ENCODE measurements around the gene RAB7A. TPM values are rescaled to one million over a fixed set of nuclear protein-coding genes. Genes with fewer than 3 reads are reported as not detected.

The RAB7A gene
- polyA plus RNA-seq, 1 donor (not counting 4 experiments of a cell fraction or from before 2014, with no cell fraction given): 364 TPM

DNA sequence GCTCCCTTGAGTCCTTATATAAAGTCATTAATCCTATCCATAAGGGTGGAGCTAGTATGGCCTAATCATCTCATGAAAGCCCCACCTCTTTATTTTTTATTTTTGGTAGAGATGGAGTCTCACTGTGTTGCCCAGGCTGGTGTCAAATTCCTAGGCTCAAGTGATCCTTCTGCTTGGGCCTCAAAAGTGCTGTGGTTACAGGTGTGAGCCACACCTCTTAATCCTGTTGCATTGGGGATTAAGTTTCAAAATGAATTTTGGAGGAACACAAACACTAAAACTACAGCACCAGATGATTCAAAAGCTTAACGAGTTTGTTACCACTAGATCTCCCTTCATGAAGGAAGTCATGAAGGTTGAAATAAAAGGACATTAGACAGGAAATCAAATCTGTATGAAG, 27.7 kb downstream of the RAB7A start:
- TF ChIP-seq EZH2 (IDR thresholded peaks at IDR 0.05; ENCODE audit: low read length): no peak
- no peak for TF ChIP-seq CTCF (optimal IDR thresholded peaks at IDR 0.05 in 1 of 3, IDR thresholded peaks at IDR 0.05 in 1 of 3, conservative IDR thresholded peaks at IDR 0.05 in 1 of 3; ENCODE audit: extremely low read depth in 1 of 3, insufficient read depth in 2 of 3, low read length in 3 of 3)

GRCh38 chr3:128760042-128760441, 34.1 kb downstream of the RAB7A start:
- DNase-seq (ENCODE audit: low read depth, low spot score) (no peak), FAIRE-seq (no peak)
- Histone ChIP-seq H2AFZ (ENCODE audit: control insufficient read depth, low read length) (no peak overlapping the region), H3K9me3 (ENCODE audit: control insufficient read depth, low read depth, low read length) (no peaks in the 10 kb centered on the region), H3K4me1 (ENCODE audit: control insufficient read depth, extremely low read depth, insufficient read depth, low read length) (no peaks in the 10 kb centered on the region), H3K79me2 (ENCODE audit: control insufficient read depth, insufficient read depth, low read length) (peaks cover 93% of the 10 kb centered on the region), H3K27me3 (ENCODE audit: control insufficient read depth, extremely low read depth, insufficient read depth, low read length) (no peaks in the 10 kb centered on the region), H3K4me3 (ENCODE audit: control insufficient read depth in 2 of 3, extremely low read depth in 1 of 3, insufficient read depth in 2 of 3, low read depth in 1 of 3, low read length in 3 of 3) (no peak overlapping the region), H3K9me1 (ENCODE audit: control insufficient read depth, extremely low read depth, insufficient read depth, low read length) (no peaks in the 10 kb centered on the region), H3K27ac (ENCODE audit: control insufficient read depth, insufficient read depth, low read length) (no peak overlapping the region), H3K36me3 (ENCODE audit: control insufficient read depth in 2 of 2, extremely low read depth in 1 of 2, insufficient read depth in 2 of 2, low read length in 2 of 2) (peaks cover 2% of the 10 kb centered on the region in 2 experiments), H3K4me2 (ENCODE audit: control insufficient read depth, extremely low read depth, insufficient read depth, low read depth, low read length) (no peak overlapping the region), H3K9ac (ENCODE audit: control insufficient read depth, extremely low read depth, insufficient read depth, low read length) (no peak overlapping the region), H4K20me1 (ENCODE audit: control insufficient read depth, extremely low read depth, insufficient read depth, low read length) (peaks cover 18% of the 10 kb centered on the region)
- TF ChIP-seq EZH2 (IDR thresholded peaks at IDR 0.05; ENCODE audit: low read length): no peak
- TF ChIP-seq CTCF (optimal IDR thresholded peaks at IDR 0.05 in 1 of 3, IDR thresholded peaks at IDR 0.05 in 1 of 3, conservative IDR thresholded peaks at IDR 0.05 in 1 of 3; ENCODE audit: extremely low read depth in 1 of 3, insufficient read depth in 2 of 3, low read length in 3 of 3): no peak
- dilution Hi-C loops (cut with MboI; ENCODE audit: extremely low pct_ligation_motif_present, low sequenced_read_pairs): no loop called here

More for the DNA sequence above, 27.7 kb downstream of the RAB7A start:
- Histone ChIP-seq H3K79me2 (ENCODE audit: control insufficient read depth, insufficient read depth, low read length) (peaks cover 96% of the 10 kb centered on the region), H3K9ac (ENCODE audit: control insufficient read depth, extremely low read depth, insufficient read depth, low read length) (no peak overlapping the region), H3K36me3 (ENCODE audit: control insufficient read depth in 2 of 2, extremely low read depth in 1 of 2, insufficient read depth in 2 of 2, low read length in 2 of 2) (peaks cover 1 to 2% of the 10 kb centered on the region in 2 experiments), H3K4me2 (ENCODE audit: control insufficient read depth, extremely low read depth, insufficient read depth, low read depth, low read length) (no peak overlapping the region), H3K9me1 (ENCODE audit: control insufficient read depth, extremely low read depth, insufficient read depth, low read length) (no peaks in the 10 kb centered on the region), H3K27me3 (ENCODE audit: control insufficient read depth, extremely low read depth, insufficient read depth, low read length) (no peaks in the 10 kb centered on the region), H2AFZ (ENCODE audit: control insufficient read depth, low read length) (no peak overlapping the region), H3K9me3 (ENCODE audit: control insufficient read depth, low read depth, low read length) (no peaks in the 10 kb centered on the region), H3K27ac (ENCODE audit: control insufficient read depth, insufficient read depth, low read length) (no peak overlapping the region), H4K20me1 (ENCODE audit: control insufficient read depth, extremely low read depth, insufficient read depth, low read length) (peaks cover 16% of the 10 kb centered on the region), H3K4me1 (ENCODE audit: control insufficient read depth, extremely low read depth, insufficient read depth, low read length) (no peaks in the 10 kb centered on the region), H3K4me3 (ENCODE audit: control insufficient read depth in 2 of 3, extremely low read depth in 1 of 3, insufficient read depth in 2 of 3, low read depth in 1 of 3, low read length in 3 of 3) (no peak overlapping the region)
- DNase-seq (ENCODE audit: low read depth, low spot score): no peak
- no peak for FAIRE-seq
- dilution Hi-C loops (cut with MboI; ENCODE audit: extremely low pct_ligation_motif_present, low sequenced_read_pairs): no loop called here
